T-cell (primary cell): ENCODE measurements around the gene FASTKD1. TPM values are rescaled to one million over a fixed set of nuclear protein-coding genes. Genes with fewer than 3 reads are reported as not detected.
"Not testable (repeated sequence)": the region's sequence is repeated elsewhere in the genome, so short reads cannot be mapped to it uniquely, and the experiment has no call there.

ENCODE experiments used
- ATAC-seq, 4 experiments: fragments of 200-7000 bp in 3 of 4; fragments of 150-1000 bp in 1 of 4; cut with Tn5 transposase; replicated peaks in 1 of 4; 1 replicate in 3 of 4; 2 replicates in 1 of 4; pipeline ENCODE4 v1.10.0; 2021; ENCODE audit warnings: moderate library complexity in 3 of 4, mild to moderate bottlenecking in 2 of 4, moderate number of reproducible peaks in 1 of 4
- CTCF ChIA-PET, 2 donors: fragments of 300-600 bp; sonication (Branson Sonifier 250); formaldehyde crosslinking; loops; one replicate each; lab custom pipeline; 2022; ENCODE audit warnings: antibody characterized with exemption in 2 of 2; lab: Charles Lee
- POLR2A ChIA-PET, 2 donors: fragments of 300-600 bp; sonication (Branson Sonifier 250); formaldehyde crosslinking; loops; one replicate each; lab custom pipeline; 2022; ENCODE audit warnings: antibody characterized with exemption in 2 of 2; lab: Charles Lee
- DNase-seq, 35 experiments: peaks; one replicate each; pipeline versions ENCODE4 v3.0.0 to v3.0.0-alpha.2; 2013 to 2023
- H3K27ac ChIP-seq: one replicate; pipeline ENCODE4 v1.5.1; 2013; ENCODE audit warnings: low read length
- H3K27me3 ChIP-seq, 2 experiments: replicated peaks in 1 of 2; 1 replicate in 1 of 2; 2 replicates in 1 of 2; pipeline versions ENCODE4 v1.6.1 to v1.7.0; 2013; ENCODE audit warnings: low read length in 1 of 2, mixed read lengths in 1 of 2; ENCODE audit not compliant: control insufficient read depth in 2 of 2, insufficient read depth in 2 of 2; ENCODE audit errors: extremely low read depth in 1 of 2
- H3K36me3 ChIP-seq, 2 donors: 1 replicate in 1 of 2; 2 replicates in 1 of 2; pipeline versions ENCODE4 v1.6.1 to v1.7.0; 2013; ENCODE audit warnings: low read length in 1 of 2; ENCODE audit not compliant: control insufficient read depth in 2 of 2, insufficient read depth in 1 of 2; ENCODE audit errors: extremely low read depth in 1 of 2
- H3K4me1 ChIP-seq, 2 experiments: 1 replicate in 1 of 2; 2 replicates in 1 of 2; pipeline versions ENCODE4 v1.6.1 to v1.7.0; 2013; ENCODE audit warnings: low read length in 2 of 2, mixed read lengths in 1 of 2; ENCODE audit not compliant: insufficient read depth in 2 of 2, control insufficient read depth in 1 of 2; ENCODE audit errors: extremely low read depth in 1 of 2
- H3K4me3 ChIP-seq, 2 donors: 1 replicate in 1 of 2; 2 replicates in 1 of 2; pipeline versions ENCODE4 v1.5.1 to v1.7.0; 2013; ENCODE audit warnings: mild to moderate bottlenecking in 2 of 2, low read length in 1 of 2, moderate library complexity in 1 of 2; ENCODE audit not compliant: control insufficient read depth in 1 of 2; ENCODE audit errors: extremely low read depth in 1 of 2
- H3K9me3 ChIP-seq: 2 replicates; pipeline ENCODE4 v1.7.0; 2013
- H3K27ac Mint-ChIP-seq, 2 donors: one replicate each; pipeline ENCODE4 v1.8.0; 2020 to 2021; ENCODE audit warnings: mild to moderate bottlenecking in 2 of 2, mixed read lengths in 2 of 2
- H3K27me3 Mint-ChIP-seq, 2 donors: one replicate each; pipeline ENCODE4 v1.8.0; 2021 to 2022; ENCODE audit warnings: mixed read lengths in 2 of 2
- H3K36me3 Mint-ChIP-seq: one replicate; pipeline ENCODE4 v1.8.0; 2021; ENCODE audit warnings: mixed read lengths
- H3K4me1 Mint-ChIP-seq, 3 donors: one replicate each; pipeline ENCODE4 v1.8.0; 2020 to 2022; ENCODE audit warnings: mixed read lengths in 3 of 3, mild to moderate bottlenecking in 1 of 3
- H3K4me3 Mint-ChIP-seq, 3 donors: one replicate each; pipeline ENCODE4 v1.8.0; 2020 to 2022; ENCODE audit warnings: mild to moderate bottlenecking in 3 of 3, mixed read lengths in 3 of 3, moderate library complexity in 3 of 3
- H3K9me3 Mint-ChIP-seq, 3 donors: one replicate each; pipeline ENCODE4 v1.8.0; 2020 to 2022; ENCODE audit warnings: mixed read lengths in 3 of 3
- WGBS: methylation state at CpG from one replicate; pipeline ENCODE4 v1.1.5; 2013; ENCODE audit warnings: missing lambda C conversion rate; ENCODE audit not compliant: insufficient coverage; 5-methylcytosine and 5-hydroxymethylcytosine counted together
- total RNA-seq, 35 experiments: library from RNA in 6 of 35; stranded (reverse) in 6 of 35; fragments of 120-200 nt in 1 of 35; gene quantifications; one replicate each; pipeline versions ENCODE4 v1.2.1 to v1.2.4 and lab custom pipeline; 2013 to 2026

The FASTKD1 gene
- total RNA-seq, 5 donors from 2014 or later (not counting 1 experiment from before 2014, with no cell fraction given) = 17.6 to 26.8 (median 25.2) TPM

DNA sequence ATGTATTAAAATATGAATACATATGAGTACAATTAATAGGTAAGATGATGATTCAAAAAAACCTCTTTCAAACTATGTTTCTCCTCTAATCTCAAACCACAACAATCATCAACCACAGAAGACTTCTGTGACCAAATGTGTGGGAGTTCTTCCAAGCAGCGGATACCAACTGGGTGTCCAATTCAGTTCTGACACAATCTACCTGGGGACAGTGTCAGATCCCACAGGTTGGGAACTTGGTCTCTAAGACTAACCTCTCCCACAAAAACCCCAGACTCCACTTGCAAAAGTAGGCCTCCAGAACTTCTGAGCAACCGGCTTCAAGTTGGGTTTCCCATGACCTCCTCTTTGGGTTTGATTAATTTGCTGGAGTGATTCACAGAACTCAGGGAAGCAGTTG lies 26.9 kb downstream of the FASTKD1 start:
- Mint-ChIP-seq H3K27me3 (no peaks in the 10 kb centered on the region), H3K36me3 (peaks cover 34% of the 10 kb centered on the region), H3K4me3 (no peak overlapping the region), H3K9me3 (no peaks in the 10 kb centered on the region), H3K4me1 (peaks cover 0 to 4% (median 0%) of the 10 kb centered on the region in 3 donors), H3K27ac (no peak overlapping the region)
- WGBS = 40% methylated on average over 1 of the region's 2 CpGs
- Histone ChIP-seq H3K9me3 (no peaks in the 10 kb centered on the region), H3K4me3 (no peak overlapping the region), H3K27me3 (no peaks in the 10 kb centered on the region), H3K4me1 (no peaks in the 10 kb centered on the region), H3K36me3 (peaks cover 0 to 24% of the 10 kb centered on the region in 2 donors), H3K27ac (no peak overlapping the region)
- ChIA-PET POLR2A (interaction anchor here in 1 of 2 donors (0.5 kb wide), 1 partner anchor 24 kb away, joined by 5 read pairs; no protein-coding TSS in a partner anchor), CTCF (interaction anchor here in 1 of 2 donors (0.5 kb wide), 1 partner anchor 455 kb away, joined by 9 read pairs; no protein-coding TSS in a partner anchor)
- ATAC-seq (no peak), DNase-seq (no peak)

DNA sequence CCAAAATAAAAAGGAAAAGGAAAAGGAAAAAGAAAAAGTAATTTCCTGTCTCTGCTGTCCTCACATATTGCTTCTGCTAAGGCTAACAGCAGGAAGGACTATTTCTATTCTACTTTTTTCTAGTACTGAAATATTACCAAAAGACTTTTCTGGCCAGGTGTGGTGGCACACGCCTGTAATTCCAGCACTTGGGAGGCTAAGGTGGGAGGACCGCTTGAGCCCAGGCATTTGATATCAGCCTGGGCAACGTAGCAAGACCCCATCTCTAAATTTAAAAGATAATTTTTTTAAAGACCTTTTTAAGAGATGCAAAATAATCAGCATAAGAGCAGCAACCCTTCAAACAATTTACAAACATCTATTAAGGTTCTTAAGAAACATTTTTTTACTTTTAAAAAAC lies 31.2 kb downstream of the FASTKD1 start:
- no CpG with 5 or more reads among the region's 3 CpGs for WGBS
- POLR2A ChIA-PET = no interaction called here
- DNase-seq (no peak), ATAC-seq (no peak)
- Histone ChIP-seq H3K4me3 (no peak overlapping the region), H3K27me3 (no peaks in the 10 kb centered on the region), H3K27ac (no peak overlapping the region), H3K4me1 (no peaks in the 10 kb centered on the region), H3K36me3 (peaks cover 0 to 23% of the 10 kb centered on the region in 2 donors), H3K9me3 (no peaks in the 10 kb centered on the region)
- Mint-ChIP-seq H3K36me3 (peaks cover 42% of the 10 kb centered on the region), H3K27ac (no peak overlapping the region), H3K27me3 (no peaks in the 10 kb centered on the region), H3K4me3 (no peak overlapping the region), H3K4me1 (peaks cover 0 to 4% (median 0%) of the 10 kb centered on the region in 3 donors), H3K9me3 (no peaks in the 10 kb centered on the region)
- CTCF ChIA-PET = no interaction called here

DNA sequence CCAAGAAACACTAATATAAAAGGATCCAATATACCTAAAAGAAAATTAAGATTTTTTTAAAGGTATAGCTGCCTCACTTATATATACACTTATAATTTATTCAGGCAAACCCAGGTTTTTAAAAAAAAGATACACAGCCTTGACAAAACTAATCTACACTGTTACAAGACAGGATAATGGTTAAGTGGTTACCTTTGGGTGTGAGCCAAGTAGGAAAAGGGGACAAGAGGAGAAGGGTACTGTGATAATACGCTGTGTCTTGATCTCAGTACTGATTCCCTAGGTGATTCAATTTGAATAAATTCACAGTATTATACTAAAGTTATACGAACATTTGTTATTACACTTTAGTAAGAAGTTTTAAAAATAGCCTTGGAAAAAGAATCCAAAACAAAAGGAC lies 33.5 kb downstream of the FASTKD1 start:
- Histone ChIP-seq H3K4me3 (no peak overlapping the region), H3K36me3 (peaks cover 0 to 16% of the 10 kb centered on the region in 2 donors), H3K27me3 (no peaks in the 10 kb centered on the region), H3K27ac (no peak overlapping the region), H3K9me3 (no peaks in the 10 kb centered on the region), H3K4me1 (no peaks in the 10 kb centered on the region)
- WGBS = no CpG with 5 or more reads among the region's 2 CpGs
- DNase-seq = no peak
- Mint-ChIP-seq H3K27ac (no peak overlapping the region), H3K36me3 (peaks cover 30% of the 10 kb centered on the region), H3K4me1 (no peaks in the 10 kb centered on the region), H3K4me3 (no peak overlapping the region), H3K27me3 (no peaks in the 10 kb centered on the region), H3K9me3 (no peaks in the 10 kb centered on the region)
- no peak for ATAC-seq
- POLR2A ChIA-PET = no interaction called here
- CTCF ChIA-PET = no interaction called here

DNA sequence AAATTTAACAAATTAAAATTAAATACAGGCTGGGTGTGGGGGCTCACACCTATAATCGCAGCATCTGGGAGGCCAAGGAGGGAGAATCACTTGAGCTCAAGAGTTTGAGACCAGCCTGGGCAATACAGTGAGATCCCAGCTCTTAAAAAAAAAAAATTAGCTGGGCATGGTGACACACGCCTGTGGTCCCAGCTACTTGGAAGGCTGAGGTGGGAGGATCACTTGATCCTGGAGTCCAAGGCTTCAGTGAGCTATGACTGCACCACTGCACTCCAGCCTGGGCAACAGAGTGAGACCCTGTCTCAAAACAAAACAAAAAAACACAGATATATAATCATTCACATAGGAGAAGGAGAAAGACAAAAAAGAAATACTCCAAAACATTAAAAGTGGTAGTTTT lies 34.2 kb downstream of the FASTKD1 start:
- POLR2A ChIA-PET = interaction anchor here in 1 of 2 donors (0.5 kb wide), 1 partner anchor 1185 kb away, joined by 5 read pairs; no protein-coding TSS in a partner anchor
- peaks cover 0 to 16% of the 10 kb centered on the region in 2 donors for H3K36me3 ChIP-seq
- not testable (repeated sequence) for H3K9me3 ChIP-seq, H3K4me3 Mint-ChIP-seq, H3K4me1 Mint-ChIP-seq, H3K27ac ChIP-seq, H3K4me3 ChIP-seq, H3K27ac Mint-ChIP-seq, ATAC-seq, H3K4me1 ChIP-seq, H3K9me3 Mint-ChIP-seq, DNase-seq, H3K27me3 ChIP-seq, H3K27me3 Mint-ChIP-seq
- 100% methylated on average over 1 of the region's 2 CpGs for WGBS
- H3K36me3 Mint-ChIP-seq = peaks cover 30% of the 10 kb centered on the region
- CTCF ChIA-PET = interaction anchor here in 1 of 2 donors (0.6 kb wide), 2 partner anchors 52 to 203 kb away, joined by 3 read pairs; no protein-coding TSS in a partner anchor

DNA sequence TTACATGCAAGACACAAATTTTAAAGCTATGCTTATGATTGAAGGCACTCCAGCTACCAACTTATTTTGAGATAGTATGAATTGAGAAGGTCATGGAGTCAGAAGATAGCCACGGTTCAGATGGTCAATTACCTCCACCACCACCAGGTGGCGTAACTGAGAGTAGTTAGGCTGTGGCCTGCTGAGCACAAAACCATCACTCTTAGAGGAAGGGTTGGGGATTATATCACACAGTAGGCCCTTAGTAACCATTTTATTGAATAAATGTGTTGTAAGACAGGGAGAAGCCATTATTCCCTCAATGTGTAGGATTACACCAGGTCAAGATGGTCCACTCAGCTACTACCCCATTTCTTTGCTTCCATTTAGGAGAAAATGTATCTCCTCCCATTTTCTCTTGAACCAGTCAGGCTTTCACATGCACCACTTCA lies 45.4 kb downstream of the FASTKD1 start:
- Mint-ChIP-seq H3K36me3 (peaks cover 9% of the 10 kb centered on the region), H3K4me3 (no peak overlapping the region), H3K9me3 (no peaks in the 10 kb centered on the region), H3K27ac (no peak overlapping the region), H3K4me1 (no peaks in the 10 kb centered on the region), H3K27me3 (no peaks in the 10 kb centered on the region)
- Histone ChIP-seq H3K36me3 (peaks cover 0 to 8% of the 10 kb centered on the region in 2 donors), H3K9me3 (no peaks in the 10 kb centered on the region), H3K4me1 (no peaks in the 10 kb centered on the region), H3K27me3 (no peaks in the 10 kb centered on the region), H3K4me3 (no peak overlapping the region), H3K27ac (no peak overlapping the region)
- WGBS = no CpG with 5 or more reads among the region's 2 CpGs
- POLR2A ChIA-PET = no interaction called here
- CTCF ChIA-PET = interaction anchor here (0.6 to 1.7 kb wide), 9 partner anchors 21 to 403 kb away, joined by 3 to 6 read pairs (median 3); no protein-coding TSS in a partner anchor
- ATAC-seq (peak; percentile 65 to 85 (median 68)), DNase-seq (peak; percentile 26 to 84 (median 64))

DNA sequence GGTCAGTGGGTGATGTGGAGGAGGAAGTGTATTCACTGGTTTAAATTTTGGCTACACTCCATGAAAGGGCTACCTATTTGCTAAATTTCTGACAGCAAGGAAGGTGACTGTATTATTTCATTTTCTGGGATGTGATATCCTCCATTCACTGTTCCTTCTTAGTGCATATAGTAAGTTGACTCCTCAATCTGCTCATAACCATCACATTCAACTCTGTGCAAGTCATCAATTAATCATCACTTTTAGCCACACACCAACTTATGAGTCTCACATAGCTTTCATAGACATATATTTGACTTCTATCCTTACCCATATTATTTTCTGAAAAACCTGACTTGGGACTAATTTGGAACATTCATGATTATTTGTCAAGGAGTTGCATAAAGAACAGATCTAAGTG lies 47.2 kb downstream of the FASTKD1 start:
- DNase-seq (no peak), ATAC-seq (no peak)
- Histone ChIP-seq H3K36me3 (peaks cover 0 to 8% of the 10 kb centered on the region in 2 donors), H3K27ac (no peak overlapping the region), H3K9me3 (no peaks in the 10 kb centered on the region), H3K4me1 (no peaks in the 10 kb centered on the region), H3K27me3 (no peaks in the 10 kb centered on the region), H3K4me3 (no peak overlapping the region)
- Mint-ChIP-seq H3K36me3 (peaks cover 9% of the 10 kb centered on the region), H3K4me3 (no peak overlapping the region), H3K27me3 (no peaks in the 10 kb centered on the region), H3K4me1 (no peaks in the 10 kb centered on the region), H3K9me3 (no peaks in the 10 kb centered on the region), H3K27ac (no peak overlapping the region)
- ChIA-PET POLR2A (no interaction called here), CTCF (no interaction called here)
